Glomerular visceral epithelial cell (primary cell): ENCODE data around the gene TMEM151A.
"Not testable (repeated sequence)": the region's sequence is repeated elsewhere in the genome, so short reads cannot be mapped to it uniquely, and the experiment has no call there.

Experiments
- DNase-seq: peaks from one replicate; pipeline ENCODE4 v3.0.0-alpha.2; 2016; ENCODE audit errors: extremely low spot score

Gene TMEM151A

DNA sequence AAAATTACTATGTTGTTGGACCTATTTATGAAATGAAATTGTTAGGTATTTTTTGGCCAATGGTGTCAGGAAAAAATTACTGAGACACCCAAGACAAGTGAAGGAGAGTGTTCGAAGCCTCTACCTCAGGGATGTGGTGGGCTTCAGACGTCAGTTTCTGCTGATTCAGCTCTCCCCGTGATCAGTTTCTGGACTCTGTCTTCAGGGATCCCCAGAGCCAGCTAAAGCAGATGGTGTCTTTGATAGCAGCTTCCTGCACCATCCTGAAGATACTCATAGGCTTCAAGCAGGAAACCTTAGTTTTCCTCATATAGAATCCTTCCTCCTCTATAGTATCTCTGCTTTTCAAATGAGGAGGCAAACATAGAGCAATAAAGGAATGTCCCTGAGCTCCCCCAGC lies 17.8 kb downstream of the TMEM151A start:
- no peak for DNase-seq

- no peak for DNase-seq
Measured at GRCh38 chr11:66310324-66310723, 18.6 kb downstream of the TMEM151A start.

GRCh38 chr11:66310803-66311440 lies 19.2 kb downstream of the TMEM151A start:
- DNase-seq: not testable (repeated sequence)

GRCh38 chr11:66311470-66311964 lies 19.8 kb downstream of the TMEM151A start:
- no peak for DNase-seq

DNA sequence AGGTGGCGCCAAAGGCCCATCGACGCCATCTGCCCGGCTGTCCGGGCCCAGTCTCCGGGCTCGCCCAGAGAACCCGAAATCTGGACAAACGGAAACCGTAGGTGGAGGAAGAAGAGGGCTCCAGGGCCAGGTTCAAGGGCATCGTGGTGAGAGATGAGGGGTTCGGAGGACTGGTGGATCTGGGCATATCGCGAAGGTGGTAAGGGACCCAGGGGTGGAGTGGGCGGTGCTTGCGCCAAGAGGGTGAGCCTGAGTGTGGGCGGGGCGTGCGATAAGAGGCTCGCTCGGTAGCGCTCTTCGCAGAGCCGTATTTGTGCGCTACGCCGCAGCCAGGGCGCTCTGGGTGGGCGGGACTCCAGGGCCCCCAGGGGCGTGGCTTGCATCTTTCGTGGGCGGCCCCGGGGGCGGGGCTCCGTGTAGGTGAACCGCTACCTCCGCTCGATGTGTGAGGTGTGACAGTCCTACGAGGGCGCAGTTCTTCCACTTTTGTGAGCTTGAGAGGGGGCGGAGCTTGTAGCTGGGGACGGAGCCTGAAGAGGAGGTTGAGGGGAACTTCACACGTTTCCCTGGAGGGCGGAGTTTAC lies 20.4 kb downstream of the TMEM151A start:
- peak; percentile 91 for DNase-seq

DNA sequence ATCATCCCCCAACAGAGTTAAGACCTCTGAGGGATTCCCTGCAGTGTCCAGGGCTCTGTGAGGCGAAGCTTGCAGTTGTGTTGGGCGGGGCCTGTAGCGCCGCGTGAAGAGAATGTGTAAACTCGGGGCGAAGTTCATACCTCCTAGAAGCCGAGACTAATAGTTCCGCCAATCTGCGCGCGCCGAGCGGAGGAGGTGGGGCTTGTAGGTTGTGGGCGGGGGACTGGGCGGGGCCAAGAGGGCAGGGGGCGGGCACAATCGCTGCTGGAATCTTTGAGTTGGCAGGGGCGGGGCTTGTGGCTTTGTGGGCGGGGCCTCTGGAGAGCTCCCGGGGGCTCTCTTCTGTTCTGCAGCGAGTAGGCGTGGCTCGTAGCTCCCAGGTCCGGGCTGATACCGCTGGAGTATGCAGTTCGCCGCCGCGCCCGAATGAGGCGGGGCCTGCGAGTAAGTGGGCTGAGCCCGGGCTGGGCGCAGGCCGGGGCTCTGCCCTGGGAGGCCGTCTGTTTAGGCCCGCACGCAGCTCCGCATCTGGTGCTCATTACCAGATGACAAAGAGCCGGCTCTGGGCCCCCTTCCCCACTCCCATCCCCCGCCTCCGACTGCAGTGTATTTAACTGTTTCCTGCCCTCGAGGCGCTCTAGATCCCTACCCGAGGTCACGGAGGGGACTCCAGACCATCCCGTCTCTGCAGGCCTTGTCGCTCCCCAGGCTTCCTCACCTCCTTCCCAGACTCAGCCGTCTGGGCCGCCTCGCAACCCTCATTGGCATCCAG lies 21.0 kb downstream of the TMEM151A start:
- peak; percentile 98 for DNase-seq

DNA sequence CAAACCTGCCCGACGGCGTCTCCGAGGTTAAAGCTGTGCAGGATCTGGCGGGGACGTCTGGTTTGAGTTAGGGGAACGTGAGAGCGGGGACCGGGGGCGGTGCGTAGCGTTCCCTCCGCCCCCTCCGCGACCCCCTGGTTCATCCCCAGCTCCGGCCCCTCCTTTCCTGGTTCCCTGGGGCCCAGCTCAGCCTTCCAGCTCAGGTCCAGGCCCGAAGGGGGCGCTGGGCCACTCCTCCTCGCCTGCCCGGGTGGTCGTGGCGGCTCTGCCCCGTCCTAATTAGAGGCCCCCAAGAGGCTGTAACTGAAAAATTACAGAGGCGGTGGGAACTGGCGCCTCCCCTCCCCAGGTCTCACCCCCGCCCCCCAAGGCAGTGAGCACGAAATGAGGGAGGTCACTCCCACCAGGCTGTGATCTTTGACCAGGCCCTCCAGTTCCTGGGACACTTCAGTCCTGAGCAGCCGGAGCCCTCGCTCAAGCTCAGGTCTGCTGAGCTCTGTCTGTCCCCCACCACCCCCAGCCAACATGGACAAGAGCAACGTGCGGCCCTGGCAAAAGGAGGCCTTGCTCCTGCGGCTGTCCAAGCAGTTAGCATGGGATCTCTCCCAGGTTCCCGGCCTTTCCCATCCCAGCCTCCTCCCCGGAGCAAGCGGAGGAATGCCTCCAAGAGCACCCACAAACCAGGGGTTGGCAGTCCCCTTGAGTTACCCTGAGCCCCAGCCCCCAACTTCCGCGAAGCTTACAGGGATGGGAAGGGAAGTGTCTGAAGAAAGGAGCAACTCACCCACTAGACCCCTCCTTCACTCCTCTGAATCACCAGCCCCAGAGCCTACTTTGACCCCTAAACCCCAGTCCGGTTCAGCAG lies 21.9 kb downstream of the TMEM151A start:
- DNase-seq: no peak

GRCh38 chr11:66314186-66314501 lies 22.4 kb downstream of the TMEM151A start:
- no peak for DNase-seq

DNA sequence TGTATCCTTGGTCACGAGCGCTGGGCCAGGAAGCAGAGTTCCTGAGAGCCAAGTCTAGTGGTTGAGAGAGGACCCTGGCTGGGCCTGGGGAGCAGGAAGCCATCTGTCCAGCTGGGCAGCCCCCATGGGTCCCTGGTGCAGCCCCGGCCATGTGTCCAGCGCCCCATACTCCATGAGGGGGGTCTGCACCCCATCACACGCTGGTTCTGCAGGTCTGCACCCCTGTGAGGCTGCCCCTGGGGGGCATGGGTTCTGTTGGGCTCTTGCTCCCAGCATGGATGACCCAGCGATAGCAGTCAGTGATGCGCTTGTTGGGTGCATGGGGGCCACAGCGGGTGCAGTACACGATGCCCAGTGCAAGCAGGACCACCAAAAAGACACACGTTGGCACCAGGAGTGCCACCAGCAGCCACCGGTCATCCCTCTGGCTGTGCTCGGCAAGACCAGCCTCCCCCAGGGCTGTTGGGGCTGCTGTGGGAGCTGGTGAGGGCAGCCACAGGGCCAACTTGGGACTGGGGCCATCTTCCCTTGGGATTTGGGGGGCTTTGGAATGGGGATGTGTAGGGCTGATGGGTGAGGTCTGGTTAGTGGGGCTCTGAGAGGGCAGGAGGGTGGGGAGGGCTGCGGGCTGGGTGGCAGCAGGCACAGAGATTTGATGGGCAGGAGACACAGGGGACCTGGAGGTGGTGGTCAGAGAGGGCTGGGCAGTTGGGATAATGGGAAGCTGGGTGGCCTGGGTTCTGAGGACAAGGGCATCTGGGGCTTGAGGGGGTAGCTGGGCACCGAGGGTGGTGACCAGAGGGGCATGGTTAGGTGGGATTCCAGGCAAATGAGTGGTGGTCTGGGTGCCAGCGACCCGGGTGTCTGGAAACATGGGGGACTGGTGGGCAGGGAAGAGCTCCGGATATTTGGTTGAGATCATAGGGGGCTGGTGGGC lies 23.1 kb downstream of the TMEM151A start:
- DNase-seq: no peak

- no peak for DNase-seq
Measured at GRCh38 chr11:66315498-66315885, 23.8 kb downstream of the TMEM151A start.

DNA sequence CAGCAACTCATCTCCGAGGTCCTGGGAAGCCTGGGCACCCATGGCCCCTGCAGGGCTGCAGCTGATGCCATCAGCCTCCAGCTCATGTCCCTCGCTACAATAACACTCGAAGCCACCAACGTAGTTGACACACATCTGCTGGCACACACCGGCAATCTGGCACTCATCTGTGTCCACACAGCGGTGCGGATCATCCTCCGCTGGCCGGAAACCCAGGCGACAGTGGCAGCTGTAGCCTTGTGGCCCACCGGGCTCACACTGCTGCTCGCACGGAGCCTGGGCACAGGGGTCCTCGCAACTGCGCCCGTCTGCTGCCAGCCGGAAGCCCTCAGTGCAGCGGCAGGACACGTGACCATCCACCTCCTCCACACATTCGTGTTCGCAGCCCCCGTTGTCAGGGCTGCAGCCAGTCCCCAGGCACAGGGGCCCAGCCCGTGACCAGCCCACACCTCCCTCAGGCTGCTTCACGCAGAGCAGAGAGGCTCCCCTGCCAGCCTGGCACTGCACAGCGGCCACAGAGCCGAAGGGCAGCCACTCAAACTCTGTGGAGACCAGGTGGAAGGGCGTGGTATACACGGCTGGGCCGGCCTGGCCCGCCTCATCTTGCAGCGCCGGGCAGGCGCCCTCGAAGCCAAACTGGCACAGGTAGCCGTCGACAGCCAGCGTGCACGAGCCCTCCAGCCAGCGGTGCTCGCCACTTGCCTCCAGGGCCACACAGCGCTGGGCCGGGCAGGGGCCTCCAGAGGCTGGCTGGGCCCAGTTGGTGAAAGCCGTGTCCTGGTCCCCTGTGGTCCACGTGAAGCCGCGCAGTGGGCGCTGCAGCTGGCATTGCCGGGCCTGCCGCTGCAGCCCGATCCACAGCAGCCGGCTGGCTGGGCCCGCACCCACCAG lies 24.5 kb downstream of the TMEM151A start:
- DNase-seq: no peak

DNA sequence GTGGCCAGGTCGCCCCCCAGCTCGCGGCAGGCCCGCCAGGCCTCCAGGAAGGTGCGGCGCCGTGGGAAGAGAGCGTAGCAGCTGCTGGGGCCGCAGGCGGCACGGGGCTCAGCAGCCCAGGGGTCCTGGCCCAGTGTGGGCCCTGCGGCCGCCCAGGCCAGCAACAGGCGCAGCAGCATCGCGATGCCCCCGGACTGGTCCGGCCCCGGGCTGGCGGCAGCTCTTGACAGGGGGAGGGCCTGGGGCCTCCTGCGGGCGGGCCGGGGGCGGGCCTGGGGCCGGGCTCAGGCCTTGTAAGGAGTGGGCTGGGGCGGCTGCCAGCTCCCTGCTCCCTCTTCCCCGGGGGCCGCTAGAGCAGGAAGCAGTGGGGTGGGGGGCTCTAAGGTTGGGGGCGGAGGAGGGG lies 25.2 kb downstream of the TMEM151A start, which contains the start of gene CD248:
Gene CD248 (minus strand): TSS at position 196 of the 403 bp plus-strand sequence. CDS start 17 bp downstream, at position 179.
- DNase-seq: no peak

GRCh38 chr11:66317322-66317722 lies 25.6 kb downstream of the TMEM151A start:
- DNase-seq: no peak

DNA sequence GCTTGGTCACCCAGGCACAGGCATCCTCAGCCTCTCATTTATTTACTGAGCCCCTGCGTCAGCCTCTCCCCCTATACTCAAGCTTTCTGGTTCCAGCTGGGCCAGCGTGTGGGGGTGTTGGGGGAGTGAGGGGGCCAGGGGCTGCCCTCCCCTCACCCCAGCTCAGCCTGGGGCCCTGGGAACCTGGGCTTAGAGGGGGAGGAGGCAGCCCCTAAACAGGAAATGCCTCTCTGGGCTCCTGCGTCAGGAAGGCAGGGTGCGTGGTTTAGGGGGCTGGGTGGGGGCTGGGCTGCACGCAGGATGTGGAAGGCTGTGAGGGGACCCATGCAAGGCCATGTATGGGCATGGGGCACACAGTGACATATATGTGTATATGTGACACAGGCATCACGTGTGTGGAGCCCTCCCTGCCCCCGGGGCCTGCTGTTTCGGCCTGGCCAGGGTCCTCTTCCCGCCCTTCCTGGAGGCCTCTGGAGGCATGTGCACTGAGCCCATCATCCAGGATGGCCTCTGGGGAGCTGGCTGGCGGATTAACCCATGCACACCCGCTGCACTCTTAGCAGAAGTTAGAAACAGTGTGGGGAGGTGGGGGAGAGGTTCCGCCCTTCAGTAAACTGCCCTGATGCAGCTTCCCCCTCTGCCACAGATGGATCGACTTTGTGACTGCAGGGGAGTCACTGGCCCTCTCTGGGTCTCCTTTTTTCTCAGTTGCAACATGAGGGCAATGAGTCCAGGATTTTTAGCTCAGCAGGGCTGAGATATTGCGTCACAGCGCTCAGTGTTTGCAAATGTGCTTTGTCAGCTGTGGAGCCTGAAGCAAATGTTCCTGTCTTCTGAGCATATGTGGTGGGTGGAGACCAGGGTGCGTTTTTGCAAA lies 26.3 kb downstream of the TMEM151A start:
- no peak for DNase-seq

DNA sequence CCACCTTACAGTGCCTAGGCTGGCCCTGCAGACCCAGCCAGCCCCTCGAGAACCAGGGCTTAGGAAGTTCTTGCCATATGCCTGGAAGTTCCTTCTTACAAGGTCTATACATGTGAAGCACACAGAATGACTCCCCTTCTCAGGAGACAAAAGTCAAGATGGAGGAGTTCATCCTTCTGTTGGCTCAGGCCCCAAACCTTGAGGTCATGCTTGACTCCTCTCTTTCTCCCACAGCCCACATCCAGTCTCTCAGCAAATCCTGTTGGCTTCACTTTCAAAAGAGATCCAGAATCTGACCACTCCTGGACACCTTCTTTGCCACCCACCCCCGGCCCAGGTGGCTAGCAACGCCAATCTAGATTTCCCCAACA lies 26.9 kb downstream of the TMEM151A start:
- DNase-seq: no peak

- not testable (repeated sequence) for DNase-seq
Measured at GRCh38 chr11:66320289-66320688, 28.6 kb downstream of the TMEM151A start.

DNA sequence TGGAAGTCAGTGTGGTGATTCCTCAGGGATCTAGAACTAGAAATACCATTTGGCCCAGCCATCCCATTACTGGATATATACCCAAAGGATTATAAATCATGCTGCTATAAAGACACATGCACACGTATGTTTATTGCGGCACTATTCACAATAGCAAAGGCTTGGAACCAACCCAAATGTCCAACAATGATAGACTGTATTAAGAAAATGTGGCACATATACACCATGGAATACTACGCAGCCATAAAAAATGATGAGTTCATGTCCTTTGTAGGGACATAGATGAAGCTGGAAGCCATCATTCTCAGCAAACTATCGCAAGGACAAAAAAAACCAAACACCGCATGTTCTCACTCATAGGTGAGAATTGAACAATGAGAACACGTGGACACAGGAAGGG lies 29.1 kb downstream of the TMEM151A start:
- not testable (repeated sequence) for DNase-seq

- DNase-seq: no peak
Measured at GRCh38 chr11:66321606-66322005, 29.9 kb downstream of the TMEM151A start.
